Vagina (tissue), 2 donors: ENCODE measurements around the gene CXADR.

Experiments used
- CTCF ChIP-seq, 3 experiments: fragments of 450-650 bp in 2 of 3; fragments of 200-600 bp in 1 of 3; sonication (generic) in 1 of 3; IDR thresholded peaks; one replicate each; pipeline ENCODE4 v1.5.1; 2017 to 2019; ENCODE audit warnings: antibody characterized with exemption in 3 of 3, mild to moderate bottlenecking in 2 of 3, moderate library complexity in 2 of 3
- POLR2A ChIP-seq, 2 donors: fragments of 450-650 bp; IDR thresholded peaks; one replicate each; pipeline ENCODE4 v1.6.1; 2017; ENCODE audit warnings: antibody characterized with exemption in 2 of 2, mild to moderate bottlenecking in 2 of 2, moderate library complexity in 2 of 2

GRCh38 chr21:17506951-17507350 lies 5.9 kb upstream of the CXADR start:
- TF ChIP-seq CTCF (IDR thresholded peaks at IDR 0.05) (no peak), POLR2A (IDR thresholded peaks at IDR 0.05) (no peak)
